Esophagus muscularis mucosa (tissue), 4 donors: ENCODE data around the gene FOXJ1. TPM values are rescaled to one million over a fixed set of nuclear protein-coding genes. Genes with fewer than 3 reads are reported as not detected.

Source experiments
- DNase-seq: peaks from one replicate; pipeline ENCODE4 v3.0.0-alpha.2; 2017; ENCODE audit errors: extremely low spot score
- H3K27ac ChIP-seq, 4 donors: fragments of 200-600 bp; sonication (generic); replicated peaks in 1 of 4; 1 replicate in 3 of 4; 2 replicates in 1 of 4; pipeline ENCODE4 v1.5.1; 2016 to 2019; ENCODE audit warnings: mild to moderate bottlenecking in 1 of 4
- H3K27me3 ChIP-seq, 4 donors: fragments of 200-600 bp; sonication (generic); one replicate each; pipeline versions ENCODE4 v1.5.1 to v1.6.0; 2016 to 2019
- H3K36me3 ChIP-seq, 4 donors: fragments of 200-600 bp; sonication (generic); one replicate each; pipeline ENCODE4 v1.5.1; 2016 to 2019
- H3K4me1 ChIP-seq, 4 donors: fragments of 200-600 bp; sonication (generic); one replicate each; pipeline ENCODE4 v1.5.1; 2016 to 2019
- H3K4me3 ChIP-seq, 4 donors: fragments of 200-600 bp; sonication (generic); 1 replicate in 2 of 4; 2 replicates in 2 of 4; pipeline ENCODE4 v1.5.1; 2016 to 2019; ENCODE audit warnings: mild to moderate bottlenecking in 4 of 4, moderate library complexity in 1 of 4
- H3K9me3 ChIP-seq, 4 donors: fragments of 200-600 bp; sonication (generic); 1 replicate in 3 of 4; 2 replicates in 1 of 4; pipeline ENCODE4 v1.5.1; 2016 to 2019
- CTCF ChIP-seq, 3 experiments: fragments of 200-600 bp in 2 of 3; fragments of 450-650 bp in 1 of 3; sonication (generic) in 2 of 3; IDR thresholded peaks; one replicate each; pipeline ENCODE4 v1.5.1; 2017 to 2019; ENCODE audit warnings: antibody characterized with exemption in 3 of 3, mild to moderate bottlenecking in 2 of 3, moderate library complexity in 1 of 3
- EP300 ChIP-seq: sonication (generic); formaldehyde crosslinking; IDR thresholded peaks from one replicate; pipeline ENCODE4 v1.6.1; 2017; ENCODE audit warnings: antibody characterized with exemption
- POLR2A ChIP-seq: fragments of 450-650 bp; IDR thresholded peaks from one replicate; pipeline ENCODE4 v1.6.1; 2017; ENCODE audit warnings: antibody characterized with exemption, moderate library complexity, mild to moderate bottlenecking, low read depth
- POLR2AphosphoS5 ChIP-seq, 2 donors: sonication (generic); formaldehyde crosslinking; IDR thresholded peaks; one replicate each; pipeline ENCODE4 v1.6.1; 2017; ENCODE audit warnings: antibody characterized with exemption in 2 of 2
- WGBS: methylation state at CpG from one replicate; pipeline ENCODE4 v1.1.5; 2018; 5-methylcytosine and 5-hydroxymethylcytosine counted together
- intact Hi-C: fragments of 100-400 bp; cut with DNase I; formaldehyde crosslinking; loops from one replicate; pipeline ENCODE4 v1.15.1; 2023
- total RNA-seq, 4 donors: library from RNA; depleted of rRNA; stranded (reverse); fragments of >200 nt; gene quantifications; one replicate each; pipeline versions ENCODE4 v1.1.0 to v1.2.1, GENCODE V29; 2016

FOXJ1 gene
- total RNA-seq, 4 donors from 2014 or later: 0.32 TPM; not detected in 3

GRCh38 chr17:76125391-76125675 is 15.7 kb downstream of the FOXJ1 start:
- intact Hi-C loops: loop anchor here (10.0 kb wide), 1 partner anchor 269 kb away; no protein-coding TSS in a partner anchor
- no peak for TF ChIP-seq EP300
- no peak for TF ChIP-seq POLR2A
- TF ChIP-seq CTCF (IDR thresholded peaks at IDR 0.05): no peak
- TF ChIP-seq POLR2AphosphoS5 (IDR thresholded peaks at IDR 0.05): no peak
- no peak overlapping the region for H3K27ac ChIP-seq
- H3K27me3 ChIP-seq: peaks cover 0 to 1% (median 0%) of the 10 kb centered on the region in 4 donors
- no peak for DNase-seq
- H3K9me3 ChIP-seq: no peaks in the 10 kb centered on the region
- peaks cover 9 to 14% (median 12%) of the 10 kb centered on the region in 4 donors for H3K4me1 ChIP-seq
- no peak overlapping the region for H3K4me3 ChIP-seq
- WGBS: 90% methylated on average over 5 of the region's 5 CpGs
- H3K36me3 ChIP-seq: no peaks in the 10 kb centered on the region

GRCh38 chr17:76124582-76125390 is 16.3 kb downstream of the FOXJ1 start:
- Histone ChIP-seq H3K4me3 (no peak overlapping the region), H3K4me1 (peaks cover 9 to 14% (median 12%) of the 10 kb centered on the region in 4 donors), H3K36me3 (no peaks in the 10 kb centered on the region), H3K9me3 (no peaks in the 10 kb centered on the region), H3K27ac (no peak overlapping the region), H3K27me3 (no peaks in the 10 kb centered on the region)
- DNase-seq: no peak
- intact Hi-C loops: loop anchor here (10.0 kb wide), 1 partner anchor 270 kb away; no protein-coding TSS in a partner anchor
- WGBS: 83% methylated on average over 15 of the region's 22 CpGs
- no peak for TF ChIP-seq POLR2A
- no peak for TF ChIP-seq POLR2AphosphoS5 (IDR thresholded peaks at IDR 0.05)
- no peak for TF ChIP-seq EP300
- no peak for TF ChIP-seq CTCF (IDR thresholded peaks at IDR 0.05)

- Histone ChIP-seq H3K4me1 (peaks cover 9 to 14% (median 12%) of the 10 kb centered on the region in 4 donors), H3K4me3 (no peak overlapping the region), H3K27ac (no peak overlapping the region), H3K36me3 (no peaks in the 10 kb centered on the region), H3K9me3 (no peaks in the 10 kb centered on the region), H3K27me3 (no peaks in the 10 kb centered on the region)
- TF ChIP-seq CTCF (IDR thresholded peaks at IDR 0.05) (no peak), POLR2A (no peak), POLR2AphosphoS5 (IDR thresholded peaks at IDR 0.05) (no peak), EP300 (no peak)
- WGBS: 50% methylated on average over 2 of the region's 9 CpGs
- no peak for DNase-seq
- intact Hi-C loops: loop anchor here (10.0 kb wide), 1 partner anchor 271 kb away; no protein-coding TSS in a partner anchor
These were observed 17.1 kb downstream of the FOXJ1 start for GRCh38 chr17:76123749-76124581.

GRCh38 chr17:76123191-76123499 is 17.9 kb downstream of the FOXJ1 start:
- Histone ChIP-seq H3K9me3 (no peaks in the 10 kb centered on the region), H3K4me1 (peaks cover 9 to 14% (median 12%) of the 10 kb centered on the region in 4 donors), H3K36me3 (no peaks in the 10 kb centered on the region), H3K4me3 (no peak overlapping the region), H3K27me3 (no peaks in the 10 kb centered on the region), H3K27ac (no peak overlapping the region)
- no peak for TF ChIP-seq CTCF (IDR thresholded peaks at IDR 0.05)
- TF ChIP-seq POLR2A: no peak
- TF ChIP-seq EP300: no peak
- no peak for TF ChIP-seq POLR2AphosphoS5 (IDR thresholded peaks at IDR 0.05)
- no peak for DNase-seq
- intact Hi-C loops: loop anchor here (10.0 kb wide), 1 partner anchor 272 kb away; no protein-coding TSS in a partner anchor
- 73% methylated on average over 5 of the region's 5 CpGs for WGBS
